ENCODE results near the gene ADNP.
"Not testable (repeated sequence)": the region's sequence is repeated elsewhere in the genome, so short reads cannot be mapped to it uniquely, and the experiment has no call there.

ADNP gene

DNA sequence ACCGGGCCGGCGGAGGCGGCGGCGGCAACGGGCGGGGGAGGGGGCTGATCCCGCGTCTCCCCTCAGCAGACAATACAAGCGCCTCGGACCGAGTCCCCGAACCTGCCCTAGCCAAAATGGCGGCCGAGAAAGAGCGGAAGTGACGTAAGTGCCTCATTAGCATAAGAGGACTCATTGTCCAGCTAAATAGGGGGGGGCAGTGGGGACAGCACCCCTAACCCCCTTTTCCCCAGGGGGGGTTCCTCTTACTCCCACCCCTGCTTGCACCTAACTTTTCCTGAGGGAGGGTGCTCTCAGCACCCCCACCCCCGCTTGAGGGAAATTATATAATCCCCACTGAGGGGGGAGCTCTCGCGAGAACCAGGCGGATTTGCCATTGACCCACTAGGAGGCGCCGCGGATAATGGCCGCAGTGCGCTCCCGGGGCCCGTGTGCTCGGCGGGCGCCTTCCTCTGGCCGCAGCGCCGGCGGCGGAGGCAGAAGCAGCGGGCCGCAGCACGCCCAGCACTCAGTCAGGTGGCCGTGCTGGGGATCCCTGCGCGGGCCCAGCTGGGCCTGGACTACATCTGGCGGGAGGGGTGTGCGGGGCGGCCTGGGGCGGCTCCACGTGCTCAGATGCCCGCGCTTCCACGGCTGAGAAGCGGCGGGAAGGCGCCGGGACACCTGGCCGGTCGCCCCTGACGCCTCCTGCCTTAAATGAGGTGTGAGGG is at the start of gene ADNP:
ADNP (minus strand) TSS at position 132 of the 710 bp plus-strand sequence. CDS start 27,441 bp downstream, outside the sequence.
- DNase-seq, result peak; percentile 91

DNA sequence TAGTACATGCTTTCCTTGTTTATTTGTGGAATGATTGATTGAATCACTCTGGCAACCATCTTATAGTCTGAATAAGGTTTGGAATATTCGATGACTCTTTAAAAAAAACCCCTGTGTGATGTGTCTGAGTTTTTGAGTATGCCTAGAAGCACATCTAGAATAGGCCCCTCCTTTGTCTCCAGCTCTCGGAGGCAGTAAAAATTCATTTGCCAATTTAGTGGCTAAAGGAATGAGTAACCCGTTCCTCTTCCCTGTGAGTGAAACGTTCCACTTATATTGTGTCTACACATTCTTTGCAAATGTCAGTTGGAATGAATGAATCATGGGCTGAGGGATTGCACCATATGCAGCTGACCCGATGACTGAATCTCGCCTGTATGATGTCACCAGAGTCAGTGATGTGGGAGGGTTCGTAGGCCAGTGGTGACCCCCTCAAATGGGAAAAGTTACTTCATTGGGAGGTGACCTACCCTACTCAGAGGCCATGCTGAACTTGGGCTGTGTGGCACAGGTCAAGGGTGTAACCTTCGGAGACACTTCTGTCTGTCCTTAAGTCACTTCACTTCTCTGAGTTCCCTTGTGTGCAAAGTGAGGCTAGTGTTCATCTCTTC is 48.9 kb upstream of the ADNP start:
- peak; percentile 67 for DNase-seq

DNA sequence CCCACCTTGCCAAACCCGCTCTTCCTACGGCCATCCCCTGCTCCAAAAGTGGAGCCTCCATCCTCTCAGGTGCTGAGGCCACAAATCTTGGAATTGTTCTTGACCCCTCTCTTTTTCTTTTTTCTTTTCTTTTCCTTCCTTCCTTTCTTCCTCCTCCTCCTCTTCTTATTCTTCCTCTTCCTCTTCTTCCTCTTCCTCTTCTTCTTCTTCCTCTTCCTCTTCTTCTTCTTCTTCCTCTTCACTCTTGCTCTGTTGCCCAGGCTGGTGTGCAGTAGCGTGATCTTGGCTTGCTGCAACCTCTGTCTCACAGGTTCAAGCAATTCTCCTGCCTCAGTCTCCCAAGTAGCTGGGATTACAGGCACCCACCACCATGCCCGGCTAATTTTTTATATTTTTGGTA is 47.3 kb upstream of the ADNP start:
- DNase-seq, result not testable (repeated sequence)

DNA sequence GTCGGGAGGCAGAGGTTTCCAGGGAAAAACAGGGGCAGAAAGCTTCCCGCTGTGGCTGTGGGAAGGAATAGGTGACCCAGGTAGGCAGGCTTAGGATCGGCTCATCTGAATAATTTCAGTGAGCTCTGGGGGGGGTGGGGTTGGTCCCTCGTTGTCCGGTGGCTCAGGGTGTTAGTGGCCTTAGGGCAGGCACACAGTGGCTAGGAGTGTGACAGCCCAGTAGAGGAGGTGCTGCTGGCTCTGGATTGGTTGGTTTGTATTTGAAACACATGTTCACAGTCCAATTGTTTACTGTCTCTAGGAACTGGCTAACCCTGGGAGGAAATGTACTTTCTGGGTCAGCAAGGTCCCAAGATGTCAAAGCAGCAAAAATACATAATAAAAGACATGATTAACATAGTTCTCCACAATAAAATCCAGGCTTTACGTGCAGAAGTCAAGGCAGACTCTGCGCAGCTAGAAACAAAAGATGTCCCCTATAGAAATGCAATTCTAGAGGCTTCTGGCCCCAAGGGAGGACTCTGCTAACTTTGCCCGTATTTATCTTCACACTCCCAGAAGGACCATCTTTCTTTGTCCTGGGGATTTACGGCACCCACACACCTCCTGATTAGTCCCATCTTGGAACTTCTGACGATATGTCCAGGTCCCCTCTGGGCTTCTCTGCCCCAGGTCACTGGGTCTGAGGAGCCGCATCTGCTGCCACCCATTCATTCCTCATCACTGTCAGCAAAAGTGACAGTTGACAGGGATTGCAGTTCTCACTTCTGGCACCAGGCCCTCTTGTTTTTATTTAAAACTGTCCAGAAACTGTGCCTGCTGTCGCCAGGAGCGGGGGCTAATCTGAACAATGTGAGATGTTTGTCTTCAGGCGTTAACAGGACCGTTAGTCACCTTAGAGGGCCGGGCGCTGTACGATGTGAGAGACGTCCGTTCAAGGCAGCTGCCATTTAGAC is 46.1 kb upstream of the ADNP start:
- no peak for DNase-seq

DNA sequence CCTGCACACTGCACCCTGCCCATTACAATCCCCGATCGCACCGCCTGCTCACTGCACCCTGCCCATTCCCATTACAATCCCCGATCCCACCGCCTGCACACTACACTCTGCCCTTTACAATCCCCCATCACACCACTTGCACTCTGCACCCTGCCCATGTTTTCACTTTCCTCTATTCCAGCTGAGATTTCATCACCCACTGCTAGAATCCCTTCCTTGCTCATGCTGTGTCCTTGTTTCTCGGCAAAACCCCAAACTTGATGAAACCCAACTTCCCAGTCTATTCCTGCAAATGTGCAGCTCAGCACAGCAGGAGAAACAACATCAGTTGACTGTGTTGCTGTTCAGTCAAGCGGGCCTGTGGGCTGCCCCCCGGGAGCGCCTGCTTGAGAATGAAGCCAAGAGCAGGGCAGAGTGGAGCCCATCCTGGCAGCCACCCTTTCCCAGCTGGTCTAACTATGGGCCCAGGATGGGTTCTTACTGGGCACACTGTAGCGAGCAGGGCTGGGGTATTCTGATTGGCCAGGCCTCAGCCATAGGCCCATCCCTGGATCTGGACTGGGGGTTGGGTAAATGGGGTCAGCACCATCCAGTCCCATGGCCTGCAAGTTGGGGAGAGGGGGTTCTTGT is 44.6 kb upstream of the ADNP start:
- DNase-seq, result no peak

DNA sequence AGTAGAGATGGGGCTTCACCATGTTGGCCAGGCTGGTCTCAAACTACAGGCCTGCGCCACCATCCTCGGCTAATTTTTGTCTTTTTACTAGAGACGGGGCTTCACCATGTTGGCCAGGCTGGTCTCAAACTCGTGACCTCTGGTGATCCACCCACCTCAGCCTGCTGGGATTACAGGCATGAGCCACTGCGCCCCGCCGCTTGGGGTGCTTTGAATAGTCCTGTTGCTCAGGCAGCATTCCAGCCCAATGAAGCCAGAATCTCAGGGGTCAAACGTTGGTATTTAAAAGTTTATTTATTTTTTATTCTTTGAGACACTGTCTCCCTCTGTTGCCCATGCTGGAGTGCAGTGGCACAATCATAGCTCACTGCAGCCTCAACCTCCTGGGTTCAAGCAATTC is 38.7 kb upstream of the ADNP start:
- no peak for DNase-seq

DNA sequence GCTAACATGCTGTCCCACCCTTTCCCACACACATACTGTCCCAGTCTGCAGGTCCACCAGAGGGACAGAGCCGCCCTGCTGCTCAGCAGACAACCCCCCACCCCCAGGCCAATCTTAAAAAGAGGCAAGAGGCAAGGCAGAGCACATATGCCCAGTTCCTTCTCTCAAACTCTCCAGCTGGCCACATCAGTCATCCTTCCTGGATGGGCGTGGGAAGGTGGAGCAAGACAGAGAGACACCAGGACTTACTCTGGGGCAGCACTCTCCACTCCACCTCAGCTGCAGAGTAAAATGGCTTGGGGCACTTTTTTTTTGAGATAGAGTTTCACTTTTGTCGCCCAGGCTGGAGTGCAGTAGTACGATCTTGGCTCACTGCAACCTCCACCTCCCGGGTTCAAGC is 38.2 kb upstream of the ADNP start:
- no peak for DNase-seq

DNA sequence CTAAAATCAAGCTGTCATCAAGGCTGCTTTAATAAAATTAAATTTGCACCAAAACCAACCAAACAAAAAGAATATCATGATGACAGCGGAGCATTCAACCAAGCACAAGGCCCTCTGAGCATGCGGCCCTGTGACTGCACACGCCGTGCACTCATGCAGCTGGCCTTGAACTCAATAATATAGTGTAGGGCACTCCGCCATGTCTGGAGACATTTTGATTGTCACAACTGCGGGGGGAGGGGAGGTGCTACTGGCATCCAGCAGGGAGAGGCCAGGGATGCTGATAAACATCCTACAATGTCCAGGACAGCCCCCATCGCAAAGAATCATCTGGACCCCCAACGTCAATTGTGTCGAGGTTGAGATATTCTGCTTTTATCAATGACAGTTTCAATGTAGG is 37.1 kb upstream of the ADNP start:
- no peak for DNase-seq

DNA sequence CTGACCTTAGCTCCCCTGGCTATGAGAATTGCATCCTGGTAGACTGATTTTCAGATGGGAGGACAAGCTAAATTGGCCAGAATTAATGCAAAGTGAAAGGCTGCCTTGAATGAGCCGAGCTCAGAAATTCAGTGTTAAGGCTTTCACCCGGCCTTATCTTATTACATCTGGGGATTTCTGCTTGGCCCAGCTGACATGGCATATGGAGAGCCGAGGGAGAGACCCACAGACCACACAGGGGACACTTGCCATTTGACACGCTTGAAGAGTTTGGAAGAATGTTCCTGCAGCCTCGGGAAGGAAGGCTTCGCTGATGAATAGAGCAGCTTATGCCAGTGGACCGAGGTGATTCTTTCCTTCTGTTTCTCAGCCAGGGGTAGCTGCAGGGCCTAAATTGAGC is 36.3 kb upstream of the ADNP start:
- DNase-seq, result no peak

DNA sequence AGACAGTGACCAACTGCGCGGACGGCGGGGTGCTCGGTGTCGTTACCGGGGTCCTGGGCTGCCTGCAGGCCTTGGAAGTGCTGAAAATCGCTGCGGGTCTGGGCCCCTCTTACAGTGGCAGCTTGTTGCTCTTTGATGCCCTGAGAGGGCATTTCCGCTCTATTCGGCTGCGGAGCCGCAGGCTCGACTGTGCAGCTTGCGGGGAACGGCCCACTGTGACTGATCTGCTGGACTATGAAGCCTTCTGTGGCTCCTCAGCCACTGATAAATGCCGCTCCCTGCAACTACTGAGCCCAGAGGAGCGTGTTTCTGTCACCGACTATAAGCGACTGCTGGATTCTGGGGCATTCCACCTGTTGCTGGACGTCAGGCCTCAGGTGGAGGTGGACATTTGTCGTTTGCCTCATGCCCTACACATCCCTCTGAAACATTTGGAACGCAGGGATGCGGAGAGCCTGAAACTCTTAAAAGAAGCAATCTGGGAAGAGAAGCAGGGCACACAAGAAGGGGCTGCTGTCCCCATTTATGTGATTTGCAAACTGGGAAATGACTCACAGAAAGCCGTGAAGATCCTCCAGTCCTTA is 28.4 kb upstream of the ADNP start:
- no peak for DNase-seq

DNA sequence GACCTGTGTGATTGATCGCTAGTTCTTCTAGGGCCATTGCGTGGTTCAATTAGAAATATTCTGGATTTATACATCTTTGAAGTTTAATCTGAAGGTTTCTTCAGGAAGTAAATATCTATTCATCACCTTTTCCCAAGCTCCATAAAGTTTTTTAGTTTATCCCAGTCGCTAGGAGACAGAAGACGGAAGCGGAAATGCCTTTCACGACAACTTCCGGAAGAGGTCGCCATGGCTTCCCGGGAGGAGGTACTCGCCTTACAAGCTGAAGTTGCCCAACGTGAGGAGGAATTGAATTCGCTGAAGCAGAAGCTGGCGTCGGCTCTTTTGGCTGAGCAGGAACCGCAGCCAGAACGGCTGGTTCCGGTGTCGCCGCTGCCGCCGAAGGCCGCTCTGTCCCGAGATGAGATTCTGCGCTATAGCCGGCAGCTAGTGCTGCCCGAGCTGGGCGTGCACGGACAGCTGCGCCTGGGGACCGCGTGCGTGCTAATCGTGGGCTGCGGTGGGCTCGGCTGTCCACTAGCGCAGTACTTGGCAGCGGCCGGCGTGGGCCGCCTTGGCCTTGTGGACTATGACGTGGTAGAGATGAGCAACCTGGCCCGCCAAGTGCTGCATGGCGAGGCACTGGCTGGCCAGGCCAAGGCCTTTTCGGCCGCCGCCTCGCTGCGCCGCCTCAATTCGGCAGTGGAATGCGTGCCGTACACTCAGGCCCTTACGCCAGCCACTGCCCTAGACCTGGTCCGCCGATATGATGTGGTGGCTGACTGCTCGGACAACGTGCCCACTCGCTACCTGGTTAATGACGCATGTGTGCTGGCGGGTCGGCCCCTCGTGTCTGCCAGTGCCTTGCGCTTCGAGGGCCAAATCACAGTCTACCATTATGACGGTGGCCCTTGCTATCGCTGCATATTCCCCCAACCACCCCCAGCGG is 27.6 kb upstream of the ADNP start, which contains the start of gene MOCS3:
MOCS3 (plus strand) TSS at position 204 of the 928 bp plus-strand sequence; CDS start at position 229, 25 bp downstream.
- DNase-seq, result peak; percentile 90

DNA sequence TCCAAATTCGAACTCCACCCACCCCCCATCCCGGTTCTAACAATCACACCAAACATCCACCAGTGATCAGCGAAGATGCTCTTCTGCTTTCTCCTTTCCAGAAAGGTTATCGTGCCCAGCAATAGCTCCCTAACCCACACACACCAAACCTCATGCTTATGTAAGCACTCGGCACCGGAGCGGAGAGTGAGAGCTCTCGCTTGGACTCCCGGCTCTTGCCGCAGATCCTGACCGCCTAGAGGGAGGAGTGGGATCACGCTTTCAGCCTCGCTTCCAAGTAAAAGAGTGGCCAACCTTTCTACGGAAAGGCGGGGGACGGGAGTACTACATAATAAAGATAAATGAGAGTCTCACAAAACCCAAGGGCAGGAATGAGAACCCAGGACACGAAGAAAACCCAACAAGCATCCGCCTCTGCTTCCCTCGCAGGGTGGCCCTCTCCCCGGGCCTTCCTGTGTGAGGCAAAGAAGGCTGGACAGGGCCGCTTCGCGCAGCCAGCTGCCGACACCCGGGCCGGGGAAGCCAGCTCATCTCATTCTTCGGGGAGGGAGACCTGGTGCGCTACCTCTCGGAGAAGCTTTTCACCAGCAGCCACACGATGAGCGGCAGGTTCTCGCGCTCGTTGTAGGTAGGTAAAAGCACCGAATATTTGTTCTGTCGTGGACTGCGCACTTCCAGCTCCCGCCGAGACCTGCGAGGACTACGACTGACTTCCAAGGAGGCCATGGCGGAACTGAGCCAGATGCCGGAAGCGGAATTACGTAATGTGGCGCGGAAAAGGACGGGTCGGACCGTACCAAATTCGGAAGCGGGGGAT is 26.8 kb upstream of the ADNP start, which contains the start of gene DPM1:
DPM1 (minus strand) TSS at position 735 of the 817 bp plus-strand sequence; CDS start at position 726, 9 bp downstream.
- DNase-seq, result peak; percentile 88

DNA sequence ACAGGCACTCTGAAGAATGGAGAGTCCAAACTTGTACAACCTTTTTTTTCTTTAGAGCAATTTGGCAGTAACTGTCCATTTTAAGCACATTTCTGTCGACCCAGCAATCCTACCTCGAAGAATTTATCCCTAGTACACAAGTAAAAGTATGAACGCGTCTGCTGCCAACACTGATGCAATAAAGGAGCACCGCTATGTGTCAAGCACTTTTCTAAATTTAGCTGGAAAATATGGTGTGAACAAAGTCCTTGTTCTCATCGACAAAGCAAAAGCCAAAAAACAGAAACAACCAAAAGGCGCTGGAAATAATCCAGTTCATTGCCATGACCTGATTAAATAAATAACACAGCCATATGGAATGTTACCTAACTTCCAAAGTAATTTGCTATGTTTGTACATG is 26.0 kb upstream of the ADNP start:
- DNase-seq, result no peak

DNA sequence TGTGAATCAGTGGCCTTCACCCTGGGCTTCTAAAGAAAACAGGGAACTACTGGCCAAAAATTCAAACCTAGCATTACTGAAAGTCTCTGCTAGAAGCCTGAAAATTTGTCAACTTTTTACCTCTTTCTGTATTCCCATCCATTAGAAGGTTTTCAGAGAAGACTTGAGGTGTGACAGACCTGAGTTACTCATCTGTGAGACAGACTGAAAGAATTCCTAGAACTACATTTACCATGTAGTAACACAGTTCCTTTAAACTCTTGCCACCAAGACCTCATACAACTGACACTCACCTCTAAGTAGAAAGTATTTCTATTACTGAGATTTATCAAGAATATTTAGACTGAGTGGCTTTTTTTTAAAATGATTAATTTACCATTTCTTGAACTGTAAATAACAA is 22.6 kb upstream of the ADNP start:
- DNase-seq, result no peak

DNA sequence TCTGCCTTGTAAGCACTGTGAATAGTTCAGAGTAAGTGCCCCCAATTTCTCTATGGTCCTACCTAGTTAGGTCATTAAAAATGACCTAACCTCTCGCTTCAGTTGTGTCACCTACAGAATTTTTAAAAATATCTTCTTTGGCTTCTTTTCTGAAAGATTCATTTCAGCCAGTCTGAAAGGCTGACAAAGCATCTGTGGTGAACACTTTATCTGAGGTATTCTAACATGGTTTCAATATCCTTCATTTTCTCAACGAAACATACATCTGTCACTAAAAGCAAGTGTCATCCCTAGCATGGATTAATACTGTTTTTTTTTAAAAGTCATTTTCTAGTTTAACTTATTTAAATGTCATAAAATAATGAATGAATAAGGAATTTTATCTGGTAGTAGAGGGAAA is 22.0 kb upstream of the ADNP start:
- no peak for DNase-seq

DNA sequence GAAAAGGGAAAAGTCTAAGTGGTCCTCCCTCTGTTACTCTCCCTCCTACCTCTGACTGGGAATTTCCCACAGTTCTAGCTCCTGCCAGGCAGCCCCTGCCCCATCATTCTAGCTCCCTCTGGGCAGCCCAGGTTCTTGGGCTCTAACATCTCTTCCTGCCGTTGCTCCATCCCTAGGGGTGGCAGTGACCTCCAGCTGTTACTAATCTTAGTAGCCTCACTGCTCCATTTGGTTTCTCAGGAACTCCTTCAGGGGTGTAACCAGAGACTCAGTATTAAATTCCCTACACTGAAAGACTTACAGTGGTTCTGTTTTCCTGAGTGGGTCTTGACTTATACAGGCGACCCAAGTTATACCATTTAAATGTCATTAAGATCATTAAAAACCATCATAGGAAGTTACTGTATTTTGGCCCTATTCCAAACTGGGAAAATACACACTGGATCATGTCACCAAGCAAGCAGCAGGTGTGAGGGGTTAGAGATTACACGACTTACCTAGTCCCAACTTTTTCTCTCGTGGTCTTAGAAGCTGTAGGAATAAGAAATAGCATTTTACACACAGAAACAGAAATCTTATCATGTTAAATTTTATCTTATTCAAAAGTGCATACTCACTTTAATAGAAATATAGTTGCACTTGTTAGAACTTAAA is 17.0 kb upstream of the ADNP start:
- DNase-seq, result no peak

DNA sequence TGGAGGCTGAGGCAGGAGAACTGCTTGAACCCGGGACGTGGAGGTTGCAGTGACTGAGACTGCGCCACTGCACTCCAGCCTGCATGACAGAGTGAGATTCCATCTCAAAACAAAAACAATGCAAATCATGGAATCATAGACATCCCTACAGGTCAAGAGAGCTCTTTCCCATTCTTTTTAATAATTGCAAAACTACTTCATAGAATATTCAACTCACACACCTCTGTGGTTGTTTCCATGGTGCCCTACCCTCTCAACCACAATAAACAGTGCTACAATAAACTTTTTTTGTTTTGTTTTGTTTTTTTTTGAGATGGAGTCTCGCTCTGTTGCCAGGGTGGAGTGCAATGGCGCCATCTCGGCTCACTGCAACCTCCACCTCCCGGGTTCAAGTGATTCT is 11.8 kb upstream of the ADNP start:
- no peak for DNase-seq

DNA sequence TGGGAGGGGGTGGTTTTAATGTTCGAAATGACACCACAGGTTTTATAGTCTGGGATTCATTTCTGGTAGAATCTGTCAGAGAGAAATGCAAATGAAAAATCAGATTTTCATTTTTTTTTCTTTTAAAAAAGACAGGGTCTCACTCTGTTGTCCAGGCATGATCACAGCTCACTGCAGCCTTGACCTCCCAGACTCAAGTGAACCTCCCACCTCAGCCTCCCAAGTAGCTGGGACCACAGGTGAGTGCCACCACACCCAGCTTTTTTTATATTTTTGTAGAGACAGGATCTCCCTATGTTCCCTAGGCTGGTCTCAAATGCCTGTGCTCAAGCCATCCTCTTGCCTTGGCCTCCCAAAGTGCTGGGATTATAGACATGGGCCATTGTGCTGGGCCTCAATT is 2.4 kb upstream of the ADNP start:
- DNase-seq, result no peak

DNA sequence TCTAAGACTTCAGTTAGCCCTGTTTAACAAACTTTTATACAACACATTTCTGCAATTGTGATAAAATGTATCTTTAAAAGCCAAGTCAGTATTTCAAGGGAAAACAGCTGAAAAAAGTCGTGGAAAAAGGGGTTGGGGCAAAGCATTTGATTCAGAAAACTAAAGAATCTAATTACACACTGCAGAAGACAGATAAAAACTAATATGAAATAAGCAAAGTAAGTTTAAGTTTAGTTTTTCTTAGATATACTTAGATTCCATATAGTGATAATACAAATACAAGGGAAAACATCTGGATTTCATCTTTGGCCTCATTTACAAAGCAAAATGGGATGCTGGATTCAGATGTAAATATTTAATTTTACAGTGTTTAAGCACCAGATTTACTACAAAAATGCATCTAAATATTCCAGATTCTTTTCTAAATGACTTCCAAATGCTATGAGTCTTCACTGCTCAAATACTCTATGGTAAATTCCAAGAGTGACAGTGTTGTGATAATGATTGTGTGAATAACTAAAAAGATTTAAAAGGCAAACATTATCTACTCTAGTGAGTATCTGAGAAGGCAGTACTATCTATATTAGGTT is 1.5 kb upstream of the ADNP start:
- DNase-seq, result no peak
